ENCODE data around the gene C5orf24.
"Not testable (repeated sequence)": the region's sequence is repeated elsewhere in the genome, so short reads cannot be mapped to it uniquely, and the experiment has no call there.

The C5orf24 gene

GRCh38 chr5:134874831-134875655, 29.3 kb downstream of the C5orf24 start:
- peak; percentile 22 for ATAC-seq (replicated peaks)
- peaks cover 15% of the 10 kb centered on the region for H3K36me3 Mint-ChIP-seq (ENCODE audit: insufficient read depth)
- no peaks in the 10 kb centered on the region for H3K9me3 Mint-ChIP-seq
- peak; percentile 7 to 27 (median 9) for DNase-seq
- peak overlapping the region; percentile 96 to 97 for H3K27ac Mint-ChIP-seq
- peak overlapping the region; percentile 95 to 96 for H3K4me3 Mint-ChIP-seq
- no peaks in the 10 kb centered on the region for H3K27me3 Mint-ChIP-seq
- peaks cover 41 to 42% of the 10 kb centered on the region in 2 donors for H3K4me1 Mint-ChIP-seq (ENCODE audit: low read depth in 2 of 2)

- Mint-ChIP-seq H3K36me3 (ENCODE audit: insufficient read depth) (peaks cover 20% of the 10 kb centered on the region), H3K27me3 (no peaks in the 10 kb centered on the region), H3K9me3 (no peaks in the 10 kb centered on the region), H3K4me3 (peak overlapping the region; percentile 9 to 18), H3K27ac (peak overlapping the region; percentile 96 to 97), H3K4me1 (ENCODE audit: low read depth in 2 of 2) (peaks cover 42 to 49% of the 10 kb centered on the region in 2 donors)
- DNase-seq (no peak), ATAC-seq (replicated peaks) (no peak)
These were observed 31.4 kb downstream of the C5orf24 start for GRCh38 chr5:134877159-134877558.

DNA sequence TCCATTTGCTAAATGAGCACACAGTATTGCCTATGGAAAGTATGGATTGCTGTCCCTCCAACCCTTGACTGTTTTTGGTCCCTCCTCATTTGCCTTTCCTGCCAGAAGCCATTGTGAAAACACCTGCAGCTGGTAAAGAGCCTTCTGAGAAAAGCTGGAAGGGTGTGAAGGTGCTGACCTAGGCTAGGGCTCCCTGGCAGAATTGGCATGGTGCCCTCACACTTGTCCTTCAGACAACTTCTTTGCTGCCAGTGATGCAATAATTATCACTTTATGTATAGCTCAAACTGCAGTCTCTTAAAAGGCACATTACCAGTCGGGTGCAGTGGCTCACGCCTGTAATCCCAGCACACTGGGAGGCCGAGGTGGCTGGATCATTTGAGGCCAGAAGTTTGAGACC, 32.6 kb downstream of the C5orf24 start:
- DNase-seq: no peak
- Mint-ChIP-seq H3K9me3 (no peaks in the 10 kb centered on the region), H3K27me3 (no peaks in the 10 kb centered on the region), H3K4me3 (no peak overlapping the region), H3K4me1 (ENCODE audit: low read depth in 2 of 2) (peaks cover 42 to 48% of the 10 kb centered on the region in 2 donors), H3K36me3 (ENCODE audit: insufficient read depth) (peaks cover 24% of the 10 kb centered on the region), H3K27ac (peak overlapping the region in 1 of 2 donors; percentile 85)
- no peak for ATAC-seq (replicated peaks)

DNA sequence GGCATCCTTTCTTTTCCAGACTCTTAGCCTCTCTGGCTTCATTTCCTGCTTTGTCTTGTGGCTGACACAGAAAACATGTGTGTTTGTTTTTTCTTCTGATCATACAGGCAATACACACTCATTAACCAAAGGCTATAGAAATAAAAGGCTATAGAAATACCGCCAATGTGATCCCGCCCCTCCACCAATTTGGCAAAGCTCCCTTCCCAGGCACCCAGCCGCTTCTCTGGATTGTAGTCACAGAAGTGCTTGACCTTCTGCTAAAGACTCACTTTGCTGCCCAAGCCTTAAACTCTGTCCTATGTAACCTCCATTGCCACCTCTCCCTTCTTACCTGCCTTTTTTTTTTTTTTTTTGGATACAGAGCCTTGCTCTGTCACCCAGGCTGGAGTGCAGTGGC, 33.7 kb downstream of the C5orf24 start:
- DNase-seq (no peak), ATAC-seq (replicated peaks) (no peak)
- H3K4me1 Mint-ChIP-seq (ENCODE audit: low read depth in 2 of 2): peaks cover 36 to 45% of the 10 kb centered on the region in 2 donors
- H3K9me3 Mint-ChIP-seq: no peaks in the 10 kb centered on the region
- H3K27ac Mint-ChIP-seq: no peak overlapping the region
- no peaks in the 10 kb centered on the region for H3K27me3 Mint-ChIP-seq
- no peak overlapping the region for H3K4me3 Mint-ChIP-seq
- H3K36me3 Mint-ChIP-seq (ENCODE audit: insufficient read depth): peaks cover 22% of the 10 kb centered on the region

DNA sequence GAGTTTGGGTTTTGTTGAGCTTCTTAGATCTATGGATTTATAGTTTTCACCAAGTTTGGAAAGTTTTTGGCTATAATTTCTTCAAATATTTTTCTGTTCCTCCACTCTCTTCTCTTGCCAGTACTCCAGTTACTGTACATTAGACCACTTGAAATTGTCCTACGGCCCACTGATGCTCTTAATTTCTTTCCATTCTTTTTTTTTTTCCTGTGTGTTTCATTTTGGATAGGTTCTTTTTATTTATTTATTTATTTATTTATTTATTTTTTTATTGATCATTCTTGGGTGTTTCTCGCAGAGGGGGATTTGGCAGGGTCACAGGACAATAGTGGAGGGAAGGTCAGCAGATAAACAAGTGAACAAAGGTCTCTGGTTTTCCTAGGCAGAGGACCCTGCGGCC, 35.2 kb downstream of the C5orf24 start:
- ATAC-seq (replicated peaks); H3K27me3 Mint-ChIP-seq; H3K27ac Mint-ChIP-seq; DNase-seq; H3K4me3 Mint-ChIP-seq; H3K9me3 Mint-ChIP-seq: not testable (repeated sequence)
- peaks cover 22% of the 10 kb centered on the region for H3K36me3 Mint-ChIP-seq (ENCODE audit: insufficient read depth)
- peaks cover 33 to 45% of the 10 kb centered on the region in 2 donors for H3K4me1 Mint-ChIP-seq (ENCODE audit: low read depth in 2 of 2)

DNA sequence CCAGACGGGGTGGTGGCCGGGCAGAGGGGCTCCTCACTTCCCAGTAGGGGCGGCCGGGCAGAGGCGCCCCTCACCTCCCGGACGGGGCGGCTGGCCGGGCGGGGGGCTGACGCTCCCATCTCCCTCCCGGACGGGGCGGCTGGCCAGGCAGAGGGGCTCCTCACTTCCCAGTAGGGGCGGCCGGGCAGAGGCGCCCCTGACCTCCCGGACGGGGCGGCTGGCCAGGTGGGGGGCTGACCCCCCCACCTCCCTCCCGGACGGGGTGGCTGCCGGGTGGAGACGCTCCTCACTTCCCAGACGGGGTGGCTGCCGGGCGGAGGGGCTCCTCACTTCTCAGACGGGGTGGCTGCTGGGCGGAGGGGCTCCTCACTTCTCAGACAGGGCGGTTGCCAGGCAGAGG, 35.9 kb downstream of the C5orf24 start:
- H3K4me3 Mint-ChIP-seq; H3K27ac Mint-ChIP-seq; ATAC-seq (replicated peaks); H3K9me3 Mint-ChIP-seq; DNase-seq; H3K27me3 Mint-ChIP-seq: not testable (repeated sequence)
- Mint-ChIP-seq H3K4me1 (ENCODE audit: low read depth in 2 of 2) (peaks cover 30 to 43% of the 10 kb centered on the region in 2 donors), H3K36me3 (ENCODE audit: insufficient read depth) (peaks cover 22% of the 10 kb centered on the region)

- peaks cover 20 to 27% of the 10 kb centered on the region in 2 donors for H3K4me1 Mint-ChIP-seq (ENCODE audit: low read depth in 2 of 2)
- H3K27me3 Mint-ChIP-seq: no peaks in the 10 kb centered on the region
- H3K4me3 Mint-ChIP-seq: no peak overlapping the region
- ATAC-seq (replicated peaks): no peak
- H3K27ac Mint-ChIP-seq: peak overlapping the region in 1 of 2 donors; percentile 66
- H3K36me3 Mint-ChIP-seq (ENCODE audit: insufficient read depth): peaks cover 44% of the 10 kb centered on the region
- no peak for DNase-seq
- H3K9me3 Mint-ChIP-seq: no peaks in the 10 kb centered on the region
These were observed 41.9 kb downstream of the C5orf24 start for GRCh38 chr5:134887593-134888159.

DNA sequence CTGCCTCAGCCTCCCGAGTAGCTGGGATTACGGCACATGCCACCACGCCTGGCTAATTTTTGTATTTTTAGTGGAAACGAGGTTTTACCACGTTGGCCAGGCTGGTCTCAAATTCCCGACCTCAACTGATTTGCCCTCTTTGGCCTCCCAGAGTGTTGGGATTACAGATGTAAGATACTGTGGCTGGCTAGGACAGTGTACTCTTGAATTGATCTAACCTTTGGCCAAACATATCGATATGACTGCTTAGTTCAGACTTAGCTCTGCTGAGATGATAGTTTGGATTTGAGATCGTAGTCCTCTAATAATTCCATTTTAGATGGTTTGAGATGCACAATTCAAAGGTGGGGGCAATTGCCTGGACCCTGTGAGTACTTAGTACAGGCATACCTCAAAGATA, 43.6 kb downstream of the C5orf24 start:
- Mint-ChIP-seq H3K36me3 (ENCODE audit: insufficient read depth) (peaks cover 41% of the 10 kb centered on the region), H3K4me3 (no peak overlapping the region)

GRCh38 chr5:134891473-134891872, 45.7 kb downstream of the C5orf24 start:
- H3K36me3 Mint-ChIP-seq (ENCODE audit: insufficient read depth): peaks cover 52% of the 10 kb centered on the region
- H3K27ac Mint-ChIP-seq: no peak overlapping the region
- no peaks in the 10 kb centered on the region for H3K9me3 Mint-ChIP-seq
- DNase-seq: no peak
- peaks cover 13 to 15% of the 10 kb centered on the region in 2 donors for H3K4me1 Mint-ChIP-seq (ENCODE audit: low read depth in 2 of 2)
- no peak overlapping the region for H3K4me3 Mint-ChIP-seq
- no peak for ATAC-seq (replicated peaks)
- no peaks in the 10 kb centered on the region for H3K27me3 Mint-ChIP-seq

More for the DNA sequence above, 43.6 kb downstream of the C5orf24 start:
- Mint-ChIP-seq H3K4me1 (ENCODE audit: low read depth in 2 of 2) (peaks cover 21 to 27% of the 10 kb centered on the region in 2 donors), H3K27me3 (no peaks in the 10 kb centered on the region), H3K27ac (no peak overlapping the region), H3K9me3 (no peaks in the 10 kb centered on the region)
- no peak for DNase-seq
- ATAC-seq (replicated peaks): no peak

- no peaks in the 10 kb centered on the region for H3K9me3 Mint-ChIP-seq
- peaks cover 56% of the 10 kb centered on the region for H3K36me3 Mint-ChIP-seq (ENCODE audit: insufficient read depth)
- ATAC-seq (replicated peaks): no peak
- H3K27me3 Mint-ChIP-seq: no peaks in the 10 kb centered on the region
- H3K4me3 Mint-ChIP-seq: no peak overlapping the region
- H3K27ac Mint-ChIP-seq: peak overlapping the region; percentile 21 to 57
- DNase-seq: no peak
- H3K4me1 Mint-ChIP-seq (ENCODE audit: low read depth in 2 of 2): peaks cover 9 to 14% of the 10 kb centered on the region in 2 donors
These were observed 46.5 kb downstream of the C5orf24 start for GRCh38 chr5:134892282-134892681.

- no peaks in the 10 kb centered on the region for H3K9me3 Mint-ChIP-seq
- peaks cover 6 to 9% of the 10 kb centered on the region in 2 donors for H3K4me1 Mint-ChIP-seq (ENCODE audit: low read depth in 2 of 2)
- ATAC-seq (replicated peaks) (no peak), DNase-seq (no peak)
- H3K4me3 Mint-ChIP-seq: no peak overlapping the region
- peak overlapping the region; percentile 21 to 57 for H3K27ac Mint-ChIP-seq
- H3K27me3 Mint-ChIP-seq: no peaks in the 10 kb centered on the region
- H3K36me3 Mint-ChIP-seq (ENCODE audit: insufficient read depth): peaks cover 55% of the 10 kb centered on the region
These were observed 47.2 kb downstream of the C5orf24 start for GRCh38 chr5:134892926-134893325.

DNA sequence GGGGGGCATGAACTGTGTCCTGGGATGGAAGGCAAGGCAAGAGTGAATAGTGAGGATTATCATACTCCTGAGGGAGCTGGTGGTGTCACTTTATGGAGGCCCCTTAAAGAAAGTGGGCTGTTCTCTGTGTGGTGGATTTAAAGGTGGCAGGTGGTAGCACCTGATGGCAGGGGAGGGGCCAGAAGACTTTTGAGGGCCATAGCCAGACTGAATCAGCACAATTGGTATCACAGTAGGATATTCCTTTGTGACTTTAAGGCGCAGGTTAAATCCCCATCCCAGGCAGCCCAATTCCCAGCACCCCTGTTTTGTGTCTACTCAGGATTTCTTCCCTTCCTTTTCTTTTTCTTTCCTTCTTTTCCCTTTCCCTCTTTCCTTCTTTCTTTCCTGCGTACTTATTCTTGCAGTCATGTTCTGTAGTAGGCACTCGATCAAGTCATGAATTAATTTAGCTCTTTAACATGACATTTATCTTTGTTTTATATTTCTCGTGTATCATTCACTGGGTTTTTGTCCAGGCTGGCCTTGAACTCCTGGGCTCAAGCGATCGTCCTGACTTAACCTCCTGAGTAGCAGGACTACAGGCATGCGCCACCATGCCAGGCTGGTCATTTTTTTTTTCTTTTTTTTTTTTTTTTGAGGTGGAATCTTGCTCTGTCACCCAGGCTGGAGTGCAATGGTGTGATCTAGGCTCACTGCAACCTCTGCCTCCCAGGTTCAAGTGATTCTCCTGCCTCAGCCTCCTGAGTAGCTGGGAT, 48.2 kb downstream of the C5orf24 start:
- DNase-seq (no peak), ATAC-seq (replicated peaks) (no peak)
- H3K4me1 Mint-ChIP-seq (ENCODE audit: low read depth in 2 of 2): peaks cover 6% of the 10 kb centered on the region in 2 donors
- H3K9me3 Mint-ChIP-seq: no peaks in the 10 kb centered on the region
- no peak overlapping the region for H3K4me3 Mint-ChIP-seq
- H3K36me3 Mint-ChIP-seq (ENCODE audit: insufficient read depth): peaks cover 60% of the 10 kb centered on the region
- H3K27me3 Mint-ChIP-seq: no peaks in the 10 kb centered on the region
- H3K27ac Mint-ChIP-seq: peak overlapping the region in 1 of 2 donors; percentile 35

DNA sequence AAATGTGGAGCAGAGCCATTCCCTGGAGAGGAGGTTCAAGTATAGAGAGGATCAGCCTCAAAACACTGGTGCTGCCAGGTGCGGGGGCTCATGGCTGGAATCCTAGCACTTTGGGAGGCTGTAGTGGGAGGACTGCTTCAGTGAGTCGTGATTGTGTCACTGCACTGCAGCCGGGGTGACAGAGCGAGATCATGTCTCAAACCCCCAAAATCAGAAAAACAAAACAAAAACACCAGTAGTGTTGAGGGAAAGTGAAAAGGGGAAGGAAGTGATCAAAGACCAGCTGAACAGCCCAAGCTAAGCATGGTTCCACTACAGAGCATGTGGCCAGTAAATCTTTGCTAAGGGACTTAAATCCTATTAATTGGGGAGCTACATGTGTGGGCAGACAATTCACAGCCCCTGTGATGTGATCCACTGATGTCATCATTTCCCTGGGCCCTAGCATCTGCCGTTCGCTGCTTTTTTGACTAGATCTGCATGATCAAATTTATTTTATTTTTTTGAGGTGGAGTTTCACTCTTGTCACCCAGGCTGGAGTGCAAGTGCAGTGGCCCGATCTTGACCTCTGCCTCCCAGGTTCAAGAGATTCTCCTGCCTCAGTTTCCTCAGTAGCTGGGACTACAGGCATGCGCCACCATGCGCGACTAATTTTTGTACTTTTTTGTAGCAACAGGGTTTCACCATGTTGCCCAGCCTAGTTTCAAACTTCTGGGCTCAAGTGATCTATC, 56.5 kb downstream of the C5orf24 start:
- DNase-seq (no peak), ATAC-seq (replicated peaks) (no peak)
- Mint-ChIP-seq H3K4me3 (no peak overlapping the region), H3K36me3 (ENCODE audit: insufficient read depth) (peaks cover 59% of the 10 kb centered on the region), H3K27me3 (no peaks in the 10 kb centered on the region), H3K27ac (peak overlapping the region in 1 of 2 donors; percentile 76), H3K4me1 (ENCODE audit: low read depth in 2 of 2) (peaks cover 3 to 5% of the 10 kb centered on the region in 2 donors), H3K9me3 (no peaks in the 10 kb centered on the region)

Data from effector memory CD8-positive, alpha-beta T cell (primary cell).